IMR-90 (cell line): ENCODE data around the gene WSB2. TPM values are rescaled to one million over a fixed set of nuclear protein-coding genes. Genes with fewer than 3 reads are reported as not detected.
"Not testable (repeated sequence)": the region's sequence is repeated elsewhere in the genome, so short reads cannot be mapped to it uniquely, and the experiment has no call there.

Source experiments
- ATAC-seq: fragments of 200-7000 bp; cut with Tn5 transposase; 2 replicates; pipeline ENCODE4 v1.9.1; 2020; ENCODE audit warnings: low read depth, mild to moderate bottlenecking, moderate library complexity
- BruUV-seq: library from RNA; stranded (reverse); fragments of 400-500 nt; replicated peaks from 2 replicates; lab custom pipeline; 2021; lab: Mats Ljungman, UMichigan
- CTCF ChIA-PET: fragments of 300-600 bp; formaldehyde crosslinking; extraction: SDS; loops from one replicate; lab custom pipeline; 2021; ENCODE audit warnings: antibody characterized with exemption; lab: Yijun Ruan, JAX
- POLR2A ChIA-PET: fragments of 300-600 bp; sonication (Branson Sonifier 250); formaldehyde crosslinking; loops from one replicate; lab custom pipeline; 2022; ENCODE audit warnings: antibody characterized with exemption; ENCODE audit not compliant: unreplicated experiment; lab: Charles Lee
- DNase-seq: peaks from one replicate; pipeline ENCODE4 v3.0.0; 2013
- H2AFZ ChIP-seq: replicated peaks from 2 replicates; pipeline ENCODE3; 2013; ENCODE audit warnings: low read length, mild to moderate bottlenecking; ENCODE audit not compliant: poor library complexity
- H2AK5ac ChIP-seq: 2 replicates; pipeline ENCODE4 v1.6.1; 2013; ENCODE audit warnings: low read depth, low read length, inconsistent platforms
- H2AK9ac ChIP-seq: replicated peaks from 2 replicates; pipeline ENCODE3; 2013; ENCODE audit warnings: mild to moderate bottlenecking, low read depth, low read length, moderate library complexity; ENCODE audit not compliant: poor library complexity
- H2BK120ac ChIP-seq: 2 replicates; pipeline ENCODE4 v1.6.1; 2013; ENCODE audit warnings: low read depth, low read length, inconsistent platforms
- H2BK15ac ChIP-seq: 3 replicates; pipeline ENCODE4 v1.6.1; 2013; ENCODE audit warnings: low read depth, low read length, inconsistent platforms
- H2BK20ac ChIP-seq: 2 replicates; pipeline ENCODE4 v1.6.1; 2013; ENCODE audit warnings: low read depth, mild to moderate bottlenecking, inconsistent platforms, low read length, moderate library complexity
- H2BK5ac ChIP-seq: 2 replicates; pipeline ENCODE4 v1.6.1; 2013; ENCODE audit warnings: mild to moderate bottlenecking, low read depth, low read length, inconsistent platforms; ENCODE audit not compliant: poor library complexity, severe bottlenecking
- H3K14ac ChIP-seq: replicated peaks from 2 replicates; pipeline ENCODE4 v1.6.1; 2013; ENCODE audit warnings: low read depth, low read length, inconsistent platforms
- H3K18ac ChIP-seq: 2 replicates; pipeline ENCODE4 v1.6.1; 2013; ENCODE audit warnings: low read depth, low read length, control low read depth
- H3K23ac ChIP-seq: 2 replicates; pipeline ENCODE4 v1.6.1; 2013; ENCODE audit warnings: low read depth, low read length, inconsistent platforms
- H3K27ac ChIP-seq: 2 replicates; pipeline ENCODE4 v1.5.1; 2013; ENCODE audit warnings: mild to moderate bottlenecking, control low read depth, low read length; ENCODE audit not compliant: insufficient read depth
- H3K27me3 ChIP-seq: 2 replicates; pipeline ENCODE4 v1.6.1; 2013; ENCODE audit warnings: low read length; ENCODE audit not compliant: control insufficient read depth, insufficient read depth
- H3K36me3 ChIP-seq: 2 replicates; pipeline ENCODE4 v1.6.1; 2013; ENCODE audit warnings: low read length, mixed read lengths; ENCODE audit not compliant: control insufficient read depth, insufficient read depth
- H3K4ac ChIP-seq: 2 replicates; pipeline ENCODE4 v1.6.1; 2013; ENCODE audit warnings: low read depth, low read length, inconsistent platforms
- H3K4me1 ChIP-seq: 2 replicates; pipeline ENCODE4 v1.6.1; 2013; ENCODE audit warnings: low read length, mixed read lengths; ENCODE audit not compliant: control insufficient read depth, insufficient read depth
- H3K4me2 ChIP-seq: 2 replicates; pipeline ENCODE4 v1.6.1; 2013; ENCODE audit warnings: low read depth, mild to moderate bottlenecking, control low read depth, low read length, moderate library complexity
- H3K4me3 ChIP-seq: 2 replicates; pipeline ENCODE4 v1.5.1; 2013; ENCODE audit warnings: low read depth, mild to moderate bottlenecking, control low read depth, low read length, moderate library complexity; ENCODE audit not compliant: insufficient read depth
- H3K56ac ChIP-seq: 2 replicates; pipeline ENCODE4 v1.6.1; 2013; ENCODE audit warnings: low read length, inconsistent platforms; ENCODE audit not compliant: insufficient read depth; ENCODE audit errors: extremely low read depth
- H3K79me1 ChIP-seq, 2 experiments: 2 replicates each; pipeline ENCODE4 v1.6.1; 2013; ENCODE audit warnings: low read length in 2 of 2, inconsistent platforms in 1 of 2, low read depth in 1 of 2
- H3K9ac ChIP-seq: 2 replicates; pipeline ENCODE4 v1.6.1; 2013; ENCODE audit warnings: low read depth, low read length, control low read depth
- H3K9me1 ChIP-seq: 2 replicates; pipeline ENCODE4 v1.6.1; 2013; ENCODE audit warnings: low read length, inconsistent platforms; ENCODE audit not compliant: insufficient read depth
- H3K9me3 ChIP-seq: 2 replicates; pipeline ENCODE4 v1.6.1; 2013; ENCODE audit warnings: low read length; ENCODE audit not compliant: control insufficient read depth, insufficient read depth
- H4K20me1 ChIP-seq: 2 replicates; pipeline ENCODE4 v1.6.1; 2013; ENCODE audit warnings: low read length, inconsistent platforms; ENCODE audit not compliant: insufficient read depth
- H4K5ac ChIP-seq: 2 replicates; pipeline ENCODE4 v1.6.1; 2013; ENCODE audit warnings: mild to moderate bottlenecking, low read depth, low read length, control low read depth
- H4K8ac ChIP-seq, 2 experiments: 2 replicates each; pipeline ENCODE4 v1.6.1; 2013; ENCODE audit warnings: low read depth in 2 of 2, low read length in 2 of 2, control low read depth in 1 of 2, inconsistent platforms in 1 of 2
- H4K91ac ChIP-seq: 2 replicates; pipeline ENCODE4 v1.6.1; 2013; ENCODE audit warnings: low read depth, low read length, inconsistent platforms; ENCODE audit not compliant: insufficient read depth
- WGBS, 2 experiments: methylation state at CpG; one replicate each; pipeline versions ENCODE4 v1.1.5 to v1.1.7; 2013; ENCODE audit warnings: missing lambda C conversion rate in 2 of 2; ENCODE audit not compliant: insufficient read length in 1 of 2; ENCODE audit errors: extremely low coverage in 2 of 2; 5-methylcytosine and 5-hydroxymethylcytosine counted together
- dilution Hi-C: fragments of 300-500 bp; cut with HindIII; formaldehyde crosslinking; loops from one replicate; pipeline ENCODE4 v1.14.3; 2018; ENCODE audit warnings: low sequenced_read_pairs; ENCODE audit not compliant: unreplicated experiment
- in situ Hi-C: fragments of 300-500 bp; cut with MboI; formaldehyde crosslinking; loops from 3 replicates; pipeline ENCODE4 v1.14.3; 2019; ENCODE audit warnings: low sequenced_read_pairs, inconsistent platforms, mixed read lengths
- intact Hi-C: fragments of 100-400 bp; cut with micrococcal nuclease; formaldehyde crosslinking; loops from 2 replicates; pipeline ENCODE4 v1.10.0; 2022
- polyA plus RNA-seq, 3 experiments: library from polyadenylated mRNA; depleted of rRNA; stranded (reverse); fragments of >200 nt; gene quantifications; 2 replicates each; pipeline ENCODE4 v1.2.3, GENCODE V29; 2012; ENCODE audit warnings: low replicate concordance in 1 of 3
- total RNA-seq: library from RNA; depleted of rRNA; stranded (reverse); fragments of >200 nt; gene quantifications from 2 replicates; pipeline ENCODE4 v1.2.3, GENCODE V29; 2012

WSB2 gene
- total and polyA plus RNA-seq, 2 of the 4 experiments (the other 2 are of a cell fraction): 92.8 to 180 TPM

DNA sequence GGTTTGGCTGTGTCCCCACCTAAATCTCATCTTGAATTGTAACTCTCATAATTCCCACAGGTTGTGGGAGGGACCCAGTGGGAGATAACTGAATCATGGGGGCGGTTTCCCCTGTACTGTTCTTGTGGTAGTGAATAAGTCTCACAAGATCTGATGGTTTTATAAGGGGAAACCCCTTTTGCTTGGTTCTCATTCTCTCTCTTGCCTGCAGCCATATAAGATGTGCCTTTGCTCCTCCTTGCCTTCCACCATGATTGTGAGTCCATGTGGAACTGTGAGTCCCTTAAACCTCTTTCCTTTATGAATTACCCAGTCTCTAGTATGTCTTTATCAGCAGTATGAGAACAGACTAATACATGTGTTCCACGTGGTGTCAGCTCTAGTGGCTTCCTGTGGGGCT lies 61.2 kb downstream of the WSB2 start:
- H3K9ac ChIP-seq, H3K27ac ChIP-seq, H4K8ac ChIP-seq, H3K4ac ChIP-seq, H2BK5ac ChIP-seq, H3K9me1 ChIP-seq, H2AK5ac ChIP-seq, H3K23ac ChIP-seq, H4K20me1 ChIP-seq, H3K4me2 ChIP-seq, H3K4me1 ChIP-seq, H2BK15ac ChIP-seq, DNase-seq, intact Hi-C loops, H3K27me3 ChIP-seq, H4K91ac ChIP-seq, H3K36me3 ChIP-seq, ATAC-seq, H2AFZ ChIP-seq, H3K14ac ChIP-seq, H3K56ac ChIP-seq, H3K4me3 ChIP-seq, H2AK9ac ChIP-seq, H3K9me3 ChIP-seq, POLR2A ChIA-PET, BruUV-seq, H2BK120ac ChIP-seq, H2BK20ac ChIP-seq, H4K5ac ChIP-seq, dilution Hi-C loops, CTCF ChIA-PET, H3K79me1 ChIP-seq, in situ Hi-C loops, H3K18ac ChIP-seq: not testable (repeated sequence)
- 0% methylated on average over 1 of the region's 2 CpGs; no CpG with 5 or more reads in 1 of the 2 experiments for WGBS, 2 experiments
